Astrocyte of the spinal cord (primary cell): ENCODE results near the gene CSTPP1.

Experiments
- DNase-seq: peaks from one replicate; pipeline ENCODE4 v3.0.0; 2011; ENCODE audit warnings: low read depth, low spot score
- H3K4me3 ChIP-seq: 2 replicates; pipeline ENCODE4 v1.5.1; 2011; ENCODE audit warnings: low read depth, mild to moderate bottlenecking, low read length, moderate library complexity
- in situ Hi-C: cut with HindIII; loops from 2 replicates; pipeline ENCODE4 v1.10.0; 2017; ENCODE audit warnings: low sequenced_read_pairs
- TF ChIP-seq, protein P1 (sequence below): IDR thresholded peaks from 2 replicates; pipeline ENCODE4 v1.5.1; 2012; ENCODE audit warnings: low read depth, mild to moderate bottlenecking, low read length, inconsistent platforms

Gene CSTPP1

DNA sequence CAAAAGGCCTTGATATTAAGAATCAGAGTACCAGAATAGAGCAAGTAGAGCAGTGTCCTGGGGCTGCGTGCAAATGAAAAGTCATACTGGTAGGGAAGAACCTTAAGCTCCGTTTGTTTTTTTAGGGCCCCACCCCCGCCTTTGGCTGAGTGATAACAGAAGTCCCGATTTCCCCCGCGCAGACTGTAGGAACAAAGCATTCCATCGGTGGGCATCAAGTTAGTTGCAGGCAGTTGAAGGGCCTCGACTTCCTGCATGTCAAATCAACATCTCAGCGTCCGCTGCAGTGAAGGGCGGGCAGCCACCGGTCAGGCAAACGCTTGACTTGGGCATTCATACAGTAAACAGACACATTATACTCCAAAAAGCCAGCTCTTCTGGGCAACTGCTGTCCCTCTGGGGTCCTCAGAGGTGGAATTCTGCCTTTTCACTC is 29.9 kb upstream of the CSTPP1 start:
- H3K4me3 ChIP-seq, result no peak overlapping the region
- in situ Hi-C loops, result no loop called here
- TF ChIP-seq, protein P1, sequence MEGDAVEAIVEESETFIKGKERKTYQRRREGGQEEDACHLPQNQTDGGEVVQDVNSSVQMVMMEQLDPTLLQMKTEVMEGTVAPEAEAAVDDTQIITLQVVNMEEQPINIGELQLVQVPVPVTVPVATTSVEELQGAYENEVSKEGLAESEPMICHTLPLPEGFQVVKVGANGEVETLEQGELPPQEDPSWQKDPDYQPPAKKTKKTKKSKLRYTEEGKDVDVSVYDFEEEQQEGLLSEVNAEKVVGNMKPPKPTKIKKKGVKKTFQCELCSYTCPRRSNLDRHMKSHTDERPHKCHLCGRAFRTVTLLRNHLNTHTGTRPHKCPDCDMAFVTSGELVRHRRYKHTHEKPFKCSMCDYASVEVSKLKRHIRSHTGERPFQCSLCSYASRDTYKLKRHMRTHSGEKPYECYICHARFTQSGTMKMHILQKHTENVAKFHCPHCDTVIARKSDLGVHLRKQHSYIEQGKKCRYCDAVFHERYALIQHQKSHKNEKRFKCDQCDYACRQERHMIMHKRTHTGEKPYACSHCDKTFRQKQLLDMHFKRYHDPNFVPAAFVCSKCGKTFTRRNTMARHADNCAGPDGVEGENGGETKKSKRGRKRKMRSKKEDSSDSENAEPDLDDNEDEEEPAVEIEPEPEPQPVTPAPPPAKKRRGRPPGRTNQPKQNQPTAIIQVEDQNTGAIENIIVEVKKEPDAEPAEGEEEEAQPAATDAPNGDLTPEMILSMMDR, result no peak
- DNase-seq, result peak; percentile 17

DNA sequence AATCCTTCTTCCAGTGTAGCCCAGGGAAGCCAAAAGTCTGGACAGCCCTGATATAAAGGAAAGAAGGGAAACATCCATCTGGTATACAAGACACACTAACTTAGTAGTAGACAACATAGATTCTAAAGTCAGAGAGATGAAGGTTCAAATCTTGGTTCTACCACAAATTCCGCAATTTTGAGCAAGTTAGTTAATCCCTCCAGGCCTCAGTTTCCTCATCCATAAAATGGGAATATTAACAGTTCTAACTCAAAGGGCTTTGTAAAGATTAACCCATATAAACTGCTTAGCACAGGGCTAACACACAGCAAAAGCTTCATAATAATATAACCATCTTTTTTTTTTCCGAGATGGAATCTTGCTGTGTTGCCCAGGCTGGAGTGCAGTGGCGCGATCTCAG is 29.0 kb upstream of the CSTPP1 start:
- no peak overlapping the region for H3K4me3 ChIP-seq
- TF ChIP-seq, protein P1, result no peak
- in situ Hi-C loops, result no loop called here
- no peak for DNase-seq

DNA sequence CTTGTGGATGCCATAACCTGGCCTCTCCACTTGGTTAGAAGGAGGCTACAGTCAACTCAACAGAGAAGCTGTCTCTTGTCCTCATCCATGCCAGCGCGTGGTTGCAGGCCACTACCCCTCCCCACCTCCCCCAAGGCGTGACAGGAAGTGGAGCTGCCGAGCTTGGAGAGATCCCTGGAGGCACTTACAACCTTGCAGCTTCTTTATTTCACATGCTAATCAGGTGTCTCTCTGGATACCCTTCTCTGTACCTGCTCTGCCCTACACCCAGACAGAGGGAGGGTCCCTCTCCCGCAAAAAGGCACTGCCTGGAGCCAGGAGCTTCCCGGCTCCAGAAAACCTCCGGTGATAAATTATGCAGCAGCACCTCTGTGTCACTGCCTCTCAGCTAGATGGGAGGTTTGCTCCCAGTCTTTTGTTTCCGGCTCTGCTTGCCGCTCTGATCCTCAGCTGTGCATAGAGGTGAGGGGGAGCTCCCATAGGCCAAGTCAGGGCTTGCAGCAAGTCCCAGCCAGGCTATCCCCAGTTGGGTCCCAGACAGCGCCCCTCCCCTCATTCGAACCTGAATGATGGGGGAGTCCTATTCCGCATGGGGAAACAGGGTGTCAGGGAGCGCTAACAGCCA is 23.9 kb upstream of the CSTPP1 start:
- TF ChIP-seq, protein P1, result no peak
- in situ Hi-C loops, result no loop called here
- DNase-seq, result no peak
- H3K4me3 ChIP-seq, result no peak overlapping the region

DNA sequence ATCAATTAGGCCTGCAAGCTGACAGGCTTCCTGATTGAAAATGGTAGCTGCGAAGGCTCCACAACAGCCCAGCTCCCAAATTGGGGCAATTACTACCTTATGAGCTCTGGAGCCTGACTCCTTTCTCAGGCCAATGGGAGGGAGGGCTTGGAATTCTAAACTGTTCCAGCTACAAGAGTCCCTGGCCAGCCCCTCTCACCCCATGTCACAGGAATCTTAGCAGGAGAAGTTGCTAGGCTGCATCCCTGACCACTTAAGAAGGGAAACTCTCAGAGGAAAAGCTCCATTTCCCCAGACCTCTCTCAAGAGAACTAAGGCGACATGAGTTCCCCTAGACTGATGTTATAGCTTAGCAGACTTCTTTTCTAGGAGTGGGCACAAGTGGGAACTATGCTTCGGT is 23.1 kb upstream of the CSTPP1 start:
- in situ Hi-C loops, result no loop called here
- TF ChIP-seq, protein P1, result no peak

DNA sequence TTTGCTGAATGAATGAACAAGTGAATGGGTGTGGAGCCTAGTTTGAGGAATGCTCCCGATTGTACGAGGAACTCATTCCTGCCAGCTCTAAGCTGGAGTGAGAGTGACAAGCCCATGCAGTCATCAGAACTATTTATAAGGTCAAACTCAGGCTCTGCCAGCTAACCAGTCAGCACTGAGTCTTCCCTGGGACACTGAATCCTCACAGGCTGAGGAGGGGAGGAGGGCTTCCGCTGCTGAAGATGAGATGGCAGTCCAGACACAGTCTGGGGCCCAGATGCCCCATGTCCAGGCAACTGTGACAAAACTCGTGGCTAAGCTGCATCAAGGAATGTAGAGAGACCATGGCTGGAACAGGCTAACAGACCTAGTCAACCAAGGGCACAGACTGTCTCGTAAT is 22.2 kb upstream of the CSTPP1 start:
- TF ChIP-seq, protein P1, result no peak
- H3K4me3 ChIP-seq, result no peak overlapping the region
- in situ Hi-C loops, result no loop called here
- peak; percentile 27 for DNase-seq

More for the DNA sequence above, 23.1 kb upstream of the CSTPP1 start:
- no peak for DNase-seq
- H3K4me3 ChIP-seq, result no peak overlapping the region

DNA sequence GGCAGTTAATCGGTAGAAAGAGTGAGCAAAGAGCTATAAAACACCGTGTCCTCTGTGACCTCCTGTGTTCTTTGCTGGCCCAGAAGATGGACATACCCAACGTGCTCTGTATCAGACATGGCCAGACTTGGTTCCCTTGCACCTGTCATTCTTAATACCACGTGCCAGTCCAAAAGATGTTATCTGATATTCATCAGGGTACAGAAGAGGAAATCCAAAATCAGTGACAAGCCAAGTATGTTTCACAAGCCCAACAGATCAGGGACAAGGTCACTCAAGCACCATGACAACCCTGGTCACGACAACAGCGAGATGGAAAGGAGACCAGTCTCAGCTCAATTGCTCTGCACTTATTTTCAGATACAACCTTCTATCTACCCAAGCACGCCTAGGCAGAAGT is 21.7 kb upstream of the CSTPP1 start:
- TF ChIP-seq, protein P1, result no peak
- in situ Hi-C loops, result no loop called here
- no peak overlapping the region for H3K4me3 ChIP-seq
- no peak for DNase-seq
